A549 (cell line): ENCODE results near the gene STK11IP. TPM values are rescaled to one million over a fixed set of nuclear protein-coding genes. Genes with fewer than 3 reads are reported as not detected.

Experiments
- ATAC-seq, 2 experiments: fragments of 200-7000 bp in 1 of 2; fragments of >200 bp in 1 of 2; cut with Nextera tagmentation in 1 of 2; cut with Tn5 transposase in 1 of 2; 3 replicates each; pipeline versions ENCODE4 v1.8.0 to v1.9.1; 2018 to 2020; ENCODE audit warnings: mild to moderate bottlenecking in 1 of 2, moderate library complexity in 1 of 2
- CTCF ChIA-PET: fragments of 300-600 bp; sonication (Branson Sonifier 250); formaldehyde crosslinking; extraction: SDS; loops from one replicate; lab custom pipeline; 2021; ENCODE audit warnings: antibody characterized with exemption, inconsistent platforms; lab: Yijun Ruan, JAX
- POLR2A ChIA-PET: fragments of 350-600 bp; formaldehyde crosslinking; extraction: SDS; loops from one replicate; lab custom pipeline; 2021; ENCODE audit warnings: antibody characterized with exemption, inconsistent platforms; lab: Yijun Ruan, JAX
- DNase-seq, 2 experiments: peaks; one replicate each; pipeline versions ENCODE4 v3.0.0 to v3.0.0-alpha.2; 2011 to 2016; ENCODE audit warnings: low read depth in 1 of 2, low spot score in 1 of 2
- FAIRE-seq: peaks from 2 replicates; lab custom pipeline; 2011; peaks lifted over from hg19 to GRCh38; lab: Jason Lieb, UNC
- H3K27ac ChIP-seq, 2 experiments: fragments of >200 bp; sonication (Bioruptor Twin); formaldehyde crosslinking; 3 replicates each; pipeline ENCODE4 v1.5.1; 2016 to 2017
- H3K4me1 ChIP-seq: fragments of >200 bp; sonication (Bioruptor Twin); formaldehyde crosslinking; 3 replicates; pipeline ENCODE4 v1.6.1; 2016
- H3K4me2 ChIP-seq: fragments of >200 bp; sonication (Bioruptor Twin); formaldehyde crosslinking; 3 replicates; pipeline ENCODE4 v1.6.1; 2016
- H3K4me3 ChIP-seq: fragments of >200 bp; sonication (Bioruptor Twin); formaldehyde crosslinking; 3 replicates; pipeline ENCODE4 v1.5.1; 2016
- H3K9me3 ChIP-seq: fragments of >200 bp; sonication (Bioruptor Twin); formaldehyde crosslinking; 3 replicates; pipeline ENCODE4 v1.6.1; 2016
- CEBPB ChIP-seq, 2 experiments: fragments of >200 bp in 1 of 2; sonication (Bioruptor Twin) in 1 of 2; formaldehyde crosslinking in 1 of 2; IDR thresholded peaks; 2 replicates each; pipeline ENCODE4 v1.6.1; 2012 to 2016
- EHF ChIP-seq: fragments of 250-450 bp; sonication (Bioruptor Pico); IDR thresholded peaks from 2 replicates; pipeline ENCODE4 v1.5.0; 2020; ENCODE audit warnings: mild to moderate bottlenecking
- EP300 ChIP-seq, 2 experiments: fragments of >200 bp; sonication (Bioruptor Twin); formaldehyde crosslinking; IDR thresholded peaks; 2 replicates in 1 of 2; 3 replicates in 1 of 2; pipeline ENCODE4 v1.6.1; 2016 to 2017
- ESRRA ChIP-seq: fragments of 150-350 bp; IDR thresholded peaks from 2 replicates; pipeline ENCODE4 v1.6.1; 2014; ENCODE audit warnings: mild to moderate bottlenecking, low read length, borderline replicate concordance
- FOSL2 ChIP-seq, 2 experiments: fragments of 450-650 bp in 1 of 2; fragments of >200 bp in 1 of 2; sonication (Bioruptor Twin) in 1 of 2; formaldehyde crosslinking; IDR thresholded peaks; 2 replicates each; pipeline versions ENCODE4 v1.5.0 to v1.6.1; 2016 to 2020; ENCODE audit warnings: mild to moderate bottlenecking in 1 of 2, moderate library complexity in 1 of 2
- GATA3 ChIP-seq: IDR thresholded peaks from 2 replicates; pipeline ENCODE4 v1.6.1; 2012; ENCODE audit warnings: borderline replicate concordance
- HDAC2 ChIP-seq: fragments of 200-600 bp; sonication (generic); IDR thresholded peaks from 2 replicates; pipeline ENCODE4 v1.6.1; 2016
- HES2 ChIP-seq: fragments of >200 bp; sonication (Bioruptor Twin); formaldehyde crosslinking; IDR thresholded peaks from 2 replicates; pipeline ENCODE4 v1.6.1; 2016
- HOXA7 ChIP-seq: fragments of 250-450 bp; sonication (Bioruptor Pico); IDR thresholded peaks from 2 replicates; pipeline ENCODE4 v1.5.0; 2020; ENCODE audit warnings: mild to moderate bottlenecking, moderate library complexity
- JUN ChIP-seq, 2 experiments: fragments of >200 bp; sonication (Bioruptor Twin); formaldehyde crosslinking; IDR thresholded peaks; 2 replicates in 1 of 2; 3 replicates in 1 of 2; pipeline ENCODE4 v1.6.1; 2016 to 2017
- KDM5A ChIP-seq: fragments of 200-600 bp; sonication (generic); IDR thresholded peaks from 2 replicates; pipeline ENCODE4 v1.6.1; 2016; ENCODE audit warnings: antibody characterized with exemption, mild to moderate bottlenecking
- NPAS2 ChIP-seq: fragments of 250-450 bp; sonication (Bioruptor Pico); IDR thresholded peaks from 2 replicates; pipeline ENCODE4 v1.8.0; 2022; ENCODE audit warnings: mild to moderate bottlenecking, moderate library complexity, borderline replicate concordance
- NR3C1 ChIP-seq: fragments of >200 bp; sonication (Bioruptor Twin); formaldehyde crosslinking; IDR thresholded peaks from 3 replicates; pipeline ENCODE4 v1.6.1; 2017
- PHF8 ChIP-seq: fragments of 200-600 bp; sonication (generic); IDR thresholded peaks from 2 replicates; pipeline ENCODE4 v1.6.1; 2016; ENCODE audit warnings: low read depth, mild to moderate bottlenecking, antibody characterized with exemption, moderate library complexity, borderline replicate concordance
- POLR2AphosphoS2 ChIP-seq: conservative IDR thresholded peaks from 2 replicates; pipeline ENCODE4 v1.6.1; 2012; ENCODE audit warnings: low read length, improper control_type of control experiment, inconsistent platforms
- REST ChIP-seq: fragments of 200-600 bp; sonication (generic); IDR thresholded peaks from 2 replicates; pipeline ENCODE4 v1.6.1; 2016; ENCODE audit warnings: antibody characterized with exemption, mild to moderate bottlenecking, moderate library complexity
- SREBF2 ChIP-seq: fragments of 450-650 bp; IDR thresholded peaks from 2 replicates; pipeline ENCODE4 v1.6.1; 2014; ENCODE audit warnings: mild to moderate bottlenecking, moderate library complexity
- ZC3H11A ChIP-seq: fragments of 450-650 bp; IDR thresholded peaks from 2 replicates; pipeline ENCODE4 v1.6.1; 2014; ENCODE audit warnings: antibody characterized with exemption, mild to moderate bottlenecking
- ZFP36 ChIP-seq: fragments of 450-650 bp; IDR thresholded peaks from 2 replicates; pipeline ENCODE4 v1.6.1; 2014; ENCODE audit warnings: borderline replicate concordance; ENCODE audit not compliant: partially characterized antibody
- ZNF302 ChIP-seq: fragments of 250-450 bp; sonication (Bioruptor Pico); IDR thresholded peaks from 2 replicates; pipeline ENCODE4 v1.9.0; 2021; ENCODE audit warnings: inconsistent platforms, mild to moderate bottlenecking, moderate library complexity
- WGBS: methylation state at CpG from one replicate; pipeline ENCODE4 v1.1.6; 2017; ENCODE audit errors: missing lambda C conversion rate; 5-methylcytosine and 5-hydroxymethylcytosine counted together
- polyA plus RNA-seq, 4 experiments: library from polyadenylated mRNA; depleted of rRNA in 3 of 4; stranded (reverse); fragments of >200 nt; fragmentation: RNase III in 1 of 4; extraction: RNeasy Plus Mini Kit Qiagen cat#74134 plus additional on column Dnase treatment in 1 of 4; gene quantifications; 2 replicates in 3 of 4; 3 replicates in 1 of 4; pipeline ENCODE4 v1.2.3, GENCODE V29; 2011 to 2017
- TF ChIP-seq, protein P1 (sequence below): IDR thresholded peaks from 2 replicates; pipeline ENCODE4 v1.6.1; 2012; ENCODE audit warnings: low read depth, borderline replicate concordance
- TF ChIP-seq, protein P2 (sequence below): fragments of 150-350 bp; IDR thresholded peaks from 2 replicates; pipeline ENCODE4 v1.6.1; 2014; ENCODE audit warnings: low read depth, mild to moderate bottlenecking, low read length

STK11IP gene
- polyA plus RNA-seq, 2 of the 4 experiments (the other 2 are of a cell fraction) = 13.3 to 18.8 TPM

- TF ChIP-seq REST (no peak), NPAS2 (no peak), JUN (IDR thresholded peaks at IDR 0.05) (no peak), EHF (no peak), HDAC2 (no peak), ZC3H11A (no peak)
These were observed 6.6 kb upstream of the STK11IP start (continued) for GRCh38 chr2:219591091-219591490.

- ChIA-PET POLR2A (no interaction called here), CTCF (interaction anchor here (1.0 to 1.4 kb wide), 3 partner anchors 10 to 63 kb away, joined by 3 to 4 read pairs (median 3); no protein-coding TSS in a partner anchor)
- ATAC-seq (no peak), DNase-seq (no peak), FAIRE-seq (no peak)
- H3K9me3 ChIP-seq = no peaks in the 10 kb centered on the region
- TF ChIP-seq ZFP36 (no peak), HES2 (no peak), ZC3H11A (no peak), ZNF302 (CRISPR knock-in tag) (no peak), SREBF2 (no peak), EP300 (IDR thresholded peaks at IDR 0.05) (no peak)
- H3K4me1 ChIP-seq = peaks cover 7% of the 10 kb centered on the region; the same call in 2 of the 3 replicates
- no peak overlapping the region for H3K27ac ChIP-seq
- no peak overlapping the region for H3K4me3 ChIP-seq
- WGBS = 56% methylated on average over 6 of the region's 6 CpGs
- no peak overlapping the region for H3K4me2 ChIP-seq
These were observed 4.9 kb upstream of the STK11IP start for GRCh38 chr2:219592736-219593135.

DNA sequence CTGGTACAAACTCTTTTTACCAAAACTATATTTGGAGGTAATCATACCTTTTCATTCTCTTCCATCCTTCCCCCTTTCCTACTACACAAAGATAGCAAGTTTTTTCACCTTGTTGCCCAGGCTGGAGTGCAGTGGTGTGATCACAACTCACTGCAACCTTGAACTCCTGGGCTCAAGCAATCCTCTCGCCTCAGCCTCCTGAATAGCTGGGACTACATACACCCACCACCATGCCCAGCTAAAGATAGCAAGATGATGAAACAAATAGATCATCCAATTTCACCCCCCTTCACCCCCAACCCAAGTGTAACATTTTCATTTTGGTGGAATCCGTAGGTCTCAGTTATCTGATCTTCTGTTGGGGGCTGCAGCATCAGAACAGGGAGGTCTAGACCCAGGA is 4.5 kb upstream of the STK11IP start:
- POLR2A ChIA-PET = no interaction called here
- CTCF ChIA-PET = interaction anchor here (1.0 to 1.3 kb wide), 3 partner anchors 10 to 63 kb away, joined by 3 to 4 read pairs (median 3); no protein-coding TSS in a partner anchor
- H3K27ac ChIP-seq = no peak overlapping the region
- H3K4me2 ChIP-seq = no peak overlapping the region
- ATAC-seq (no peak), FAIRE-seq (no peak), DNase-seq (no peak)
- peaks cover 7% of the 10 kb centered on the region; the same call in 2 of the 3 replicates for H3K4me1 ChIP-seq
- 53% methylated on average over 2 of the region's 2 CpGs for WGBS
- no peaks in the 10 kb centered on the region for H3K9me3 ChIP-seq
- no peak overlapping the region for H3K4me3 ChIP-seq
- no peak for TF ChIP-seq SREBF2
- no peak for TF ChIP-seq POLR2AphosphoS2
- no peak for TF ChIP-seq EHF
- TF ChIP-seq HOXA7 (CRISPR knock-in tag) = no peak
- no peak for TF ChIP-seq HES2
- TF ChIP-seq JUN (IDR thresholded peaks at IDR 0.05) = no peak
- TF ChIP-seq PHF8 = no peak
- TF ChIP-seq ESRRA = no peak
- TF ChIP-seq GATA3 = no peak
- TF ChIP-seq, protein P1, sequence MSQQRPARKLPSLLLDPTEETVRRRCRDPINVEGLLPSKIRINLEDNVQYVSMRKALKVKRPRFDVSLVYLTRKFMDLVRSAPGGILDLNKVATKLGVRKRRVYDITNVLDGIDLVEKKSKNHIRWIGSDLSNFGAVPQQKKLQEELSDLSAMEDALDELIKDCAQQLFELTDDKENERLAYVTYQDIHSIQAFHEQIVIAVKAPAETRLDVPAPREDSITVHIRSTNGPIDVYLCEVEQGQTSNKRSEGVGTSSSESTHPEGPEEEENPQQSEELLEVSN = no peak

GRCh38 chr2:219595256-219595655 is 2.4 kb upstream of the STK11IP start:
- FAIRE-seq (no peak), ATAC-seq (no peak), DNase-seq (no peak)
- no peak overlapping the region for H3K27ac ChIP-seq
- WGBS = 67% methylated on average over 3 of the region's 3 CpGs
- no peaks in the 10 kb centered on the region for H3K9me3 ChIP-seq
- ChIA-PET CTCF (interaction anchor here (1.0 to 4.3 kb wide), 5 partner anchors 18 to 54 kb away, joined by 3 to 18 read pairs (median 4); partner anchors contain the start of gene OBSL1), POLR2A (no interaction called here)
- peaks cover 11% of the 10 kb centered on the region; the same call in 2 of the 3 replicates for H3K4me1 ChIP-seq
- no peak overlapping the region for H3K4me3 ChIP-seq
- no peak overlapping the region for H3K4me2 ChIP-seq
- no peak for TF ChIP-seq FOSL2 (IDR thresholded peaks at IDR 0.05)
- TF ChIP-seq FOSL2 (CRISPR knock-in tag; IDR thresholded peaks at IDR 0.05) = no peak
- TF ChIP-seq ZC3H11A = no peak
- TF ChIP-seq NR3C1 = no peak
- no peak for TF ChIP-seq KDM5A
- TF ChIP-seq CEBPB (IDR thresholded peaks at IDR 0.05) = no peak
- no peak for TF ChIP-seq ZNF302 (CRISPR knock-in tag)
- no peak for TF ChIP-seq REST
- TF ChIP-seq, protein P2, sequence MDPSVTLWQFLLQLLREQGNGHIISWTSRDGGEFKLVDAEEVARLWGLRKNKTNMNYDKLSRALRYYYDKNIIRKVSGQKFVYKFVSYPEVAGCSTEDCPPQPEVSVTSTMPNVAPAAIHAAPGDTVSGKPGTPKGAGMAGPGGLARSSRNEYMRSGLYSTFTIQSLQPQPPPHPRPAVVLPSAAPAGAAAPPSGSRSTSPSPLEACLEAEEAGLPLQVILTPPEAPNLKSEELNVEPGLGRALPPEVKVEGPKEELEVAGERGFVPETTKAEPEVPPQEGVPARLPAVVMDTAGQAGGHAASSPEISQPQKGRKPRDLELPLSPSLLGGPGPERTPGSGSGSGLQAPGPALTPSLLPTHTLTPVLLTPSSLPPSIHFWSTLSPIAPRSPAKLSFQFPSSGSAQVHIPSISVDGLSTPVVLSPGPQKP = no peak
